Measurements from ENCODE around the gene TBX15. TPM values are rescaled to one million over a fixed set of nuclear protein-coding genes. Genes with fewer than 3 reads are reported as not detected.

TBX15 gene
- total RNA-seq, 1 experiment from 2014 or later: 0.09 TPM

DNA sequence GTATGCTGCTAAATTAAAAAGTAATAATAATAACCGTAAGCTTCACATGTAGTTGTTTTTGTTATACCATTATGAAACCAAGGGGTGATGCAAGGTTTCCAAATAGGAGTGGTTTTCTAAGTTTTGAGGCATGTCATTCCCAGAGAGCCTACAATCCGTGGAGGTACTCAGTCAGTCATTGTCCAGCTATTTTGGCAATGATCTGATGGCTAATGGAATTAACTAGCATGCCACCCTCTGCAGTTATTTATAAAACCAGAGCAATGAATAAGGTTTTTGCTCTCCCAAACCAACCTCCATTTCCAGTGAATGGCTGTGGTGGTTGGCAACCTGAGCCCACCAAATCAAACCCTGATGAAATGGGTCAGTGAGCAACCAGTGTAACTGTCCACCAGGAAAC lies 106.4 kb downstream of the TBX15 start:
- no TSS peak for BruUV-seq (replicated peaks)
- CTCF ChIA-PET: no interaction called here
- TF ChIP-seq, protein P1, sequence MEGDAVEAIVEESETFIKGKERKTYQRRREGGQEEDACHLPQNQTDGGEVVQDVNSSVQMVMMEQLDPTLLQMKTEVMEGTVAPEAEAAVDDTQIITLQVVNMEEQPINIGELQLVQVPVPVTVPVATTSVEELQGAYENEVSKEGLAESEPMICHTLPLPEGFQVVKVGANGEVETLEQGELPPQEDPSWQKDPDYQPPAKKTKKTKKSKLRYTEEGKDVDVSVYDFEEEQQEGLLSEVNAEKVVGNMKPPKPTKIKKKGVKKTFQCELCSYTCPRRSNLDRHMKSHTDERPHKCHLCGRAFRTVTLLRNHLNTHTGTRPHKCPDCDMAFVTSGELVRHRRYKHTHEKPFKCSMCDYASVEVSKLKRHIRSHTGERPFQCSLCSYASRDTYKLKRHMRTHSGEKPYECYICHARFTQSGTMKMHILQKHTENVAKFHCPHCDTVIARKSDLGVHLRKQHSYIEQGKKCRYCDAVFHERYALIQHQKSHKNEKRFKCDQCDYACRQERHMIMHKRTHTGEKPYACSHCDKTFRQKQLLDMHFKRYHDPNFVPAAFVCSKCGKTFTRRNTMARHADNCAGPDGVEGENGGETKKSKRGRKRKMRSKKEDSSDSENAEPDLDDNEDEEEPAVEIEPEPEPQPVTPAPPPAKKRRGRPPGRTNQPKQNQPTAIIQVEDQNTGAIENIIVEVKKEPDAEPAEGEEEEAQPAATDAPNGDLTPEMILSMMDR (IDR thresholded peaks at IDR 0.05; ENCODE audit: unreplicated experiment): no peak
- no peak for DNase-seq (ENCODE audit: unreplicated experiment)
- no peaks in the 10 kb centered on the region for H3K27me3 Mint-ChIP-seq (ENCODE audit: insufficient read depth, unreplicated experiment)
- H3K4me1 Mint-ChIP-seq (ENCODE audit: insufficient read depth, unreplicated experiment): no peaks in the 10 kb centered on the region
- no peak overlapping the region for H3K27ac Mint-ChIP-seq (ENCODE audit: low read depth, unreplicated experiment)
- H3K9me3 Mint-ChIP-seq (ENCODE audit: unreplicated experiment): no peaks in the 10 kb centered on the region
- H3K36me3 Mint-ChIP-seq (ENCODE audit: insufficient read depth, unreplicated experiment): no peaks in the 10 kb centered on the region
- POLR2A ChIA-PET: no interaction called here
- H3K4me3 Mint-ChIP-seq (ENCODE audit: unreplicated experiment): no peak overlapping the region
- intact Hi-C loops (cut with micrococcal nuclease): no loop called here

DNA sequence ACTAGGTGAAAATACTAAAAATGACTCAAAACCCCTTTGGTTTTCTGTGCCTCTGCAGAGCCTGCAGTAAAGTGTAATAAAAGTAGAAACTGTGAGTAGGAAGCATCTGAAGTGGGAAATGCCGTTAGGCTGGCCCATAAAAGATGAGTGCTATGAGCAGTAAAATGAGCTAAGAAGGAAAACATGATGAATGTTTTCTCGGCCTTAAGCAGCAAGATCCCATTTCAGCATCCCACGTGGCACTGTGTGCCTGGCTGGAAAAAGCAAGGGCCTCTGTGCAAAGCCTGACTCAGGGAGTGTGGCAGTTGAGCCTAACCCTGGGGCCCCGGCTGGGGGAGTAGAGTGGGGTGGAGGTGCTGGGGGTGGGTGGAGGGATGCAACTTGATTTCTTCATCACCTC lies 109.5 kb downstream of the TBX15 start:
- no peak overlapping the region for H3K4me3 Mint-ChIP-seq (ENCODE audit: unreplicated experiment)
- no peaks in the 10 kb centered on the region for H3K4me1 Mint-ChIP-seq (ENCODE audit: insufficient read depth, unreplicated experiment)
- CTCF ChIA-PET: no interaction called here
- H3K36me3 Mint-ChIP-seq (ENCODE audit: insufficient read depth, unreplicated experiment): no peaks in the 10 kb centered on the region
- DNase-seq (ENCODE audit: unreplicated experiment): no peak
- TF ChIP-seq, protein P1 (IDR thresholded peaks at IDR 0.05; ENCODE audit: unreplicated experiment): no peak
- intact Hi-C loops (cut with micrococcal nuclease): no loop called here
- BruUV-seq (replicated peaks): no TSS peak
- no peaks in the 10 kb centered on the region for H3K27me3 Mint-ChIP-seq (ENCODE audit: insufficient read depth, unreplicated experiment)
- H3K9me3 Mint-ChIP-seq (ENCODE audit: unreplicated experiment): no peaks in the 10 kb centered on the region
- POLR2A ChIA-PET: no interaction called here
- no peak overlapping the region for H3K27ac Mint-ChIP-seq (ENCODE audit: low read depth, unreplicated experiment)

DNA sequence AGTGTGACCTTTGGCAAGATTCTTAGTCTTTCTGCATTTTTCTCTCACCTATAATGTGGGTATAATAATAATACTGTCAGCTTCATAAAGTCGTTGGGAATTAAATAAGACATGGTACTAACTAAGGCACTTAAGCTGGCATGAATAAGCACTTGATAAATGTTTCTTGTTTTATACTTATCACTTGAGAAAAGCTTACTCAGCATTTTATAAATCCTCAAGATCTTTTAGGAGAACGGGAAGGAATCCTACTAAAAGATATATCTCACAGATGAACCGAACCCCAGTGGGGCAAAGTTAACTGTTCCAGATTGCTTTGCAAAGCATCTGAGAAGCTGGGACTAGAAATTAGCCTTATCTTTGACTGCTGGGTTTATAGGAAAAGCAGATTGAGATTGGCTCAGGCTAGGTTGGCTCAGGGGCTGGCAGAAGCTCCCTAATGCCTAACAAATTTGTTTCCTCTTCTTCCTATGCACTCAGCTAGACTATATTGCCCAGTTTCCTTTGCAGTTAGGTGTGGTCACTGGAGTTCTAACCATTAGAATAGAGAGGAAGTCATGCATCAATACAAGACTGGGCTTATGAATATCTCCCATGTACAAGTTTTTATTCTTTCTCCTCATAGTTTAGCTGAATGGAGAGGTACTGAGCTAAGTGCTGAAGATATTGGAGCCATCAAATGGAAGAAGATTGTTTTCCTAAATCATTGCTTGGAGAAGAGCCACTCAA lies 110.3 kb downstream of the TBX15 start:
- Mint-ChIP-seq H3K36me3 (ENCODE audit: insufficient read depth, unreplicated experiment) (no peaks in the 10 kb centered on the region), H3K27me3 (ENCODE audit: insufficient read depth, unreplicated experiment) (no peaks in the 10 kb centered on the region), H3K4me1 (ENCODE audit: insufficient read depth, unreplicated experiment) (no peaks in the 10 kb centered on the region)

DNA sequence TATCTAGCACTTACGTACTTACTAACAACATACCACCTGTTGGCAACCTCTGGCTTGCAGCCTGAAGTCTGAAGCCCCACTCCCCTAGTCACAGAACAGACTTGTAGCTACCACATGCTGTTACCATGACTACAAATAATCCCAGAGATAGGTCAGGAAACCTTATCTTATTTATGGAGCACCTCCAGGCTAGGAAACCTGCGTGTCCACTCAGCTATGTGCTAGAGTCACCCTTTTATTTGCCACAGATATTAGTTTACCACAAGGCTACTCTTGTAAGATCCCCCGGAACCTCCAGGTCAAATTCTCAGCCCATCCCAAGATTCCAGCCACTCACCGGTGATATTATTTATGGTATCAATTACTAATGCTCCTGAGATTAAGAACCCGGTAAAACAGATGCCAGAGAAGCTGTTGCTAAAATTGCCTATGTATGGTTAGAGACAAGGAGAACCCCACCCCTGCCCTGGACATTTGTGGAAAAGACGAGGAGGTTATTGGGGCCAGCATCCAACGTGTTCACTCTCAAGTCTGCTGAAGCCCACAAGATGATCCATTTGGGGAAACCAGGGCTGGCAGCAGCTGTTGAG lies 116.5 kb downstream of the TBX15 start:
- Mint-ChIP-seq H3K27me3 (ENCODE audit: insufficient read depth, unreplicated experiment) (no peaks in the 10 kb centered on the region), H3K36me3 (ENCODE audit: insufficient read depth, unreplicated experiment) (no peaks in the 10 kb centered on the region), H3K4me3 (ENCODE audit: unreplicated experiment) (no peak overlapping the region), H3K4me1 (ENCODE audit: insufficient read depth, unreplicated experiment) (no peaks in the 10 kb centered on the region), H3K9me3 (ENCODE audit: unreplicated experiment) (no peaks in the 10 kb centered on the region), H3K27ac (ENCODE audit: low read depth, unreplicated experiment) (no peak overlapping the region)
- POLR2A ChIA-PET: no interaction called here
- TF ChIP-seq, protein P1 (IDR thresholded peaks at IDR 0.05; ENCODE audit: unreplicated experiment): no peak
- no TSS peak for BruUV-seq (replicated peaks)
- DNase-seq (ENCODE audit: unreplicated experiment): no peak
- intact Hi-C loops (cut with micrococcal nuclease): no loop called here
- CTCF ChIA-PET: interaction anchor here (0.5 to 0.7 kb wide), 2 partner anchors 313 to 720 kb away, joined by 3 read pairs; no protein-coding TSS in a partner anchor

More for the DNA sequence above, 110.3 kb downstream of the TBX15 start:
- Mint-ChIP-seq H3K4me3 (ENCODE audit: unreplicated experiment) (no peak overlapping the region), H3K27ac (ENCODE audit: low read depth, unreplicated experiment) (no peak overlapping the region), H3K9me3 (ENCODE audit: unreplicated experiment) (no peaks in the 10 kb centered on the region)
- POLR2A ChIA-PET: no interaction called here
- CTCF ChIA-PET: interaction anchor here (0.7 to 1.5 kb wide), 4 partner anchors 11 to 97 kb away, joined by 3 to 6 read pairs (median 4); no protein-coding TSS in a partner anchor
- BruUV-seq (replicated peaks): no TSS peak
- intact Hi-C loops (cut with micrococcal nuclease): no loop called here
- TF ChIP-seq, protein P1 (IDR thresholded peaks at IDR 0.05; ENCODE audit: unreplicated experiment): no peak
- no peak for DNase-seq (ENCODE audit: unreplicated experiment)
